Retinal pigment epithelial cell (primary cell): ENCODE measurements around the gene DOCK4.
A peak's percentile ranks its signal among the peaks of the same experiment; 100 is the strongest.

Experiments used
- DNase-seq: peaks from one replicate; pipeline ENCODE4 v3.0.0-alpha.2; 2010; ENCODE audit warnings: low read depth
- H3K4me3 ChIP-seq: 2 replicates; pipeline ENCODE4 v1.5.1; 2011; ENCODE audit warnings: mild to moderate bottlenecking, low read length, control low read depth, moderate library complexity
- TF ChIP-seq, protein P1 (sequence below): conservative IDR thresholded peaks from 2 replicates; pipeline ENCODE4 v1.5.1; 2011; ENCODE audit warnings: low read depth, low read length, control low read depth, inconsistent platforms

DOCK4 gene

GRCh38 chr7:111844904-111845671 is 361.1 kb downstream of the DOCK4 start:
- no peak overlapping the region for H3K4me3 ChIP-seq
- TF ChIP-seq, protein P1, sequence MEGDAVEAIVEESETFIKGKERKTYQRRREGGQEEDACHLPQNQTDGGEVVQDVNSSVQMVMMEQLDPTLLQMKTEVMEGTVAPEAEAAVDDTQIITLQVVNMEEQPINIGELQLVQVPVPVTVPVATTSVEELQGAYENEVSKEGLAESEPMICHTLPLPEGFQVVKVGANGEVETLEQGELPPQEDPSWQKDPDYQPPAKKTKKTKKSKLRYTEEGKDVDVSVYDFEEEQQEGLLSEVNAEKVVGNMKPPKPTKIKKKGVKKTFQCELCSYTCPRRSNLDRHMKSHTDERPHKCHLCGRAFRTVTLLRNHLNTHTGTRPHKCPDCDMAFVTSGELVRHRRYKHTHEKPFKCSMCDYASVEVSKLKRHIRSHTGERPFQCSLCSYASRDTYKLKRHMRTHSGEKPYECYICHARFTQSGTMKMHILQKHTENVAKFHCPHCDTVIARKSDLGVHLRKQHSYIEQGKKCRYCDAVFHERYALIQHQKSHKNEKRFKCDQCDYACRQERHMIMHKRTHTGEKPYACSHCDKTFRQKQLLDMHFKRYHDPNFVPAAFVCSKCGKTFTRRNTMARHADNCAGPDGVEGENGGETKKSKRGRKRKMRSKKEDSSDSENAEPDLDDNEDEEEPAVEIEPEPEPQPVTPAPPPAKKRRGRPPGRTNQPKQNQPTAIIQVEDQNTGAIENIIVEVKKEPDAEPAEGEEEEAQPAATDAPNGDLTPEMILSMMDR = no peak
- no peak for DNase-seq

DNA sequence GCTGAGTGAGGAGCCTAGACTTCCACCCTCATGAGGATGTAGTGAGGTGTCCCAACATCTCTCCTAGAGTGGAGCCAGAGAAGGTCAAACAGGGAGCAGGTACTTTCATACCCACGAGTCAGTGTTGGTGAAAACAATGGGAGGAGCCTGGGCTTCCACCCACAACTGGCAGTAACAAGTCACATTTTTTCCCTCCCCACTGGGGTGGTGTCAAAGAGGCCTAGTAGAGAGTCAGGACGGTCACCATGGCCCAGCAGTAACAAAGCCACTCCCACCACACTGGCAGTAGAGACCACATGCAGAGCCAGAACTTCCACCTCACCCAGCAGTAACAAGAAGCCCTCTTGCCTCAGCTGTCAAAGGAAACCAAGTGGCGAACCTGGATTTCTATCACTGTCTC is 363.7 kb downstream of the DOCK4 start:
- no peak overlapping the region for H3K4me3 ChIP-seq
- no peak for DNase-seq
- TF ChIP-seq, protein P1 = no peak

DNA sequence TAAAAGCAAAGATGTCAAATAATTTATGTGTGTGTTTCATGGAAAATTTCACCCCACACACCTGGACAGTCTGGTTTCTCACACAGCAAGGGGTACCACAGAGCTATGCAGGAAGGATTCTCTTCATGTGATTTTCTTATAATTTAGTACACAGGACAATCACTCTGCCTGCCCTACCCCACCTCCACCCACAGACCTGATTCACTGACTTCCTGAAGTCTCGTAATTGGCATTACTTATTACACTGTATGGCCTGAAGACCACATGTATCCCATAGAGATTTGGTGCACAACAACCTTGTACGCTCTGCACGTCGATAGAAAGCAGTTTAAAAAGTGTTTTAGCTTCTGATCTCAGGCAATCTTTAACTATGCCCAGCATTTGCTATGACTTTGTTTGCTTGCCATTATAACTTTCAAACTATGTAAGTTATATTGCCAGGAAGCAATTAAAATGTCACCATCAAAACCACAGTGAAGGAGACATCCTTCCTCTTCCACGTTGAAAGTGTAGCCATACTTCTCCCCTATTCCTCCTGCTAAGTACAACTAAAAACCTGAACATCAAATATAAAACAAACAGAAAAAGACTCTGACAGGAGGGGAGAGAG is 364.5 kb downstream of the DOCK4 start:
- TF ChIP-seq, protein P1 = no peak
- H3K4me3 ChIP-seq = no peak overlapping the region
- no peak for DNase-seq

DNA sequence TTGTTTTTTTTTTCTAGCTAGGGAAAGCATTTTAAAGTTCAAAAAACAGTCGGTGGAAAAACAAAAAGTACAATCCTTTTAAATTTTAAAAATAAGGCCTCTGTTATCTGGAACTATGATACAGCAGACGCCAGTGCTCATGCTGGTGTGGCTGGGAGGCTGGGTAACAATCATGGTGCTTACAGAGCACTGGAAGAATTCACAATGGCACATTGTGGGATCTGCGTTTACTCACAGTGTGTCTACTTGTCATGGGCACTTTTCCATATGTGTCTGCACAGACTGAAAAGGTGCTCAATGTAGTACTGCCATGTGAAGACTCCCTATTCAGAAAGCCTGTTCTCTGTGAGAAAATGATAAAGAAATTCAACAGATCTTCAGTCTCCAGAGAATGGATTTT is 365.7 kb downstream of the DOCK4 start:
- TF ChIP-seq, protein P1 = no peak
- H3K4me3 ChIP-seq = no peak overlapping the region
- no peak for DNase-seq

DNA sequence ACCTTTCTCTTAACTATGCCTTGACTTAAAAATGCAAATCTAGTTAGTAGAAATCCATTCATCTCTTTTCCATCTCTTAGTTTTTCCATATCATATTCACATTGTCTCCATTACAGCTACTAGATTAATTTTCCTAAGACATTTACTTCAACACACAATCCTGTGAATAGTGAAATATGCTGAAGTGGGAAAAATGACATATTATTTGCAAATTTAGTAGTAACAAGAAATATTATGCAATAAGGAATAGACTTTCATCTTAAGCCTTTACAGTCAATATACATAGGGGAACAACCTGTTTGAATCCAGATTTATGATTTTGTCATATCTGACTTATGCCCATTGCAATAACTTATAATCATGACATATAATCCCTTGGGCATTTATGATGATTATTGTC is 366.9 kb downstream of the DOCK4 start:
- DNase-seq = no peak
- H3K4me3 ChIP-seq = no peak overlapping the region
- TF ChIP-seq, protein P1 = no peak

DNA sequence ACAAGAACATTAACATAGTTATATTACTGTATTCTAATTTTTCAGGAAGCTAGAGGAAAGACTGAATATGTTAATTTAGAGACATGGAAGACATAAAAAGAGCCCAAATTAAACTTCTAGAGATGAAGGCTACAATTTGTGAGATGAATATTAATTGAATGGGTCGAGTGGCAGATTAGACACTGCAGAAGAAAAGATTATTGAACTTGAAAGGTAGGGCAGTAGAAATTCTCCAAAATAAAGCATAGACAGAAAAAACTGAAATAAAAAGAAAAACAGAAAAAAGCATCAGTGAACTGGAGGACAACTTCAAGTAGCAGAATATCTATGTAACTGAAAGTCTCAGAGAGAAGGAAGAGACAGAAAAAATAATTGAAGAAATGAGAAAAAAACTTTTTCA is 369.6 kb downstream of the DOCK4 start:
- no peak for DNase-seq
- H3K4me3 ChIP-seq = no peak overlapping the region
- TF ChIP-seq, protein P1 = no peak

DNA sequence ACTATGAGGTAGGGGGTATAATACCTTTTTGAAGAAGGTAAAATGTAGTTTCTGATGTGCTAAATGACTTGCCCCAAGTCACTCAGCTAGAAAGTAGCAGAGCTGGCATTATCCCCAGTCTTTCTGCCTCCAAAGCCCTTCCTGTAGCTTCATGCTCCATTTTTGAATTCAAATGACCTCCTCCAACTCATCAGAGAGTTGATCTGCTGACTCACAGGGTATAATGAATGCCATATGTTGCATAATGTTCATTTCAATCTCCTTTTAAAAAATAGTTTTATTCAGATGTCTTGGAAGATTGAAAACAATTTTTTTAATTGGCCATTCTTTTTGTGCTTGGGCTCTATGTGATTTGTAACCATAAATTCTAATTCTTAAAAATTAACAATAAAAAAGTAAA is 371.1 kb downstream of the DOCK4 start:
- DNase-seq = peak; percentile 56
- TF ChIP-seq, protein P1 = no peak
- H3K4me3 ChIP-seq = no peak overlapping the region
